SK-N-SH (cell line): ENCODE data around the gene OR5H2. TPM values are rescaled to one million over a fixed set of nuclear protein-coding genes. Genes with fewer than 3 reads are reported as not detected.

Experiments
- CTCF ChIA-PET: fragments of 300-600, 350-600 bp; formaldehyde crosslinking; extraction: SDS; loops from one replicate; lab custom pipeline; 2021; lab: Yijun Ruan, JAX
- POLR2A ChIA-PET: fragments of 350-600 bp; sonication (Branson Sonifier 250); formaldehyde crosslinking; extraction: SDS; loops from one replicate; lab custom pipeline; 2020; ENCODE audit warnings: antibody characterized with exemption, inconsistent platforms; lab: Yijun Ruan, JAX
- DNase-seq: peaks from one replicate; pipeline ENCODE4 v3.0.0; 2012
- H2AFZ ChIP-seq: fragments of 200-600 bp; sonication (generic); 2 replicates; pipeline ENCODE4 v1.8.1; 2016; ENCODE audit warnings: antibody characterized with exemption, mild to moderate bottlenecking, low read depth
- H3F3A ChIP-seq: fragments of 200-600 bp; sonication (generic); replicated peaks from 2 replicates; pipeline ENCODE3; 2016; ENCODE audit warnings: antibody characterized with exemption, mild to moderate bottlenecking; ENCODE audit not compliant: insufficient read depth
- H3K27ac ChIP-seq, 2 experiments: fragments of 200-500 bp in 1 of 2; fragments of 200-600 bp in 1 of 2; sonication (Bioruptor generic) in 1 of 2; sonication (generic), shearing (Covaris generic) in 1 of 2; 2 replicates each; pipeline versions ENCODE4 v1.5.1 to v1.6.1; 2014 to 2016; ENCODE audit warnings: low read depth in 2 of 2, inconsistent platforms in 1 of 2, low read length in 1 of 2, mild to moderate bottlenecking in 1 of 2, mixed read lengths in 1 of 2
- H3K27me3 ChIP-seq: fragments of 200-600 bp; sonication (generic), shearing (Covaris generic); 2 replicates; pipeline ENCODE4 v1.6.1; 2016; ENCODE audit warnings: mixed run types; ENCODE audit not compliant: insufficient read depth
- H3K36me3 ChIP-seq, 2 experiments: fragments of 200-500 bp in 1 of 2; fragments of 200-600 bp in 1 of 2; sonication (Bioruptor generic) in 1 of 2; sonication (generic) in 1 of 2; replicated peaks in 1 of 2; 2 replicates each; pipeline versions ENCODE3 to v1.5.1; 2014 to 2016; ENCODE audit warnings: low read length in 1 of 2, mild to moderate bottlenecking in 1 of 2; ENCODE audit not compliant: insufficient read depth in 2 of 2, control insufficient read depth in 1 of 2
- H3K4me1 ChIP-seq, 2 experiments: fragments of 200-500 bp in 1 of 2; fragments of 200-600 bp in 1 of 2; sonication (Bioruptor generic) in 1 of 2; sonication (generic), shearing (Covaris generic) in 1 of 2; 2 replicates each; pipeline versions ENCODE4 v1.5.1 to v1.6.1; 2014 to 2016; ENCODE audit warnings: low read depth in 1 of 2, low read length in 1 of 2, mixed run types in 1 of 2; ENCODE audit not compliant: insufficient read depth in 2 of 2, control insufficient read depth in 1 of 2
- H3K4me2 ChIP-seq: fragments of 200-600 bp; sonication (generic), shearing (Covaris generic); 2 replicates; pipeline ENCODE4 v1.6.1; 2017; ENCODE audit warnings: mixed run types
- H3K4me3 ChIP-seq, 2 experiments: fragments of 200-500 bp in 1 of 2; fragments of 200-600 bp in 1 of 2; sonication (Bioruptor generic) in 1 of 2; sonication (generic), shearing (Covaris generic) in 1 of 2; 2 replicates each; pipeline versions ENCODE4 v1.5.1 to v1.8.1; 2014 to 2016; ENCODE audit warnings: low read depth in 2 of 2, inconsistent platforms in 1 of 2, low read length in 1 of 2, mild to moderate bottlenecking in 1 of 2, mixed read lengths in 1 of 2, moderate library complexity in 1 of 2
- H3K79me2 ChIP-seq: fragments of 200-600 bp; sonication (generic); 2 replicates; pipeline ENCODE4 v1.8.1; 2017; ENCODE audit warnings: mild to moderate bottlenecking; ENCODE audit not compliant: insufficient read depth
- H3K9ac ChIP-seq: fragments of 200-600 bp; sonication (generic); 2 replicates; pipeline ENCODE4 v1.6.1; 2017; ENCODE audit warnings: mixed run types
- H3K9me2 ChIP-seq: fragments of 200-600 bp; sonication (generic); 2 replicates; pipeline ENCODE4 v1.6.1; 2017; ENCODE audit warnings: mixed run types
- H3K9me3 ChIP-seq: fragments of 200-600 bp; sonication (generic); 2 replicates; pipeline ENCODE4 v1.6.1; 2017; ENCODE audit warnings: mixed run types, mild to moderate bottlenecking, moderate library complexity
- H4K20me1 ChIP-seq: fragments of 200-600 bp; sonication (generic); 2 replicates; pipeline ENCODE4 v1.6.1; 2017; ENCODE audit warnings: mild to moderate bottlenecking, mixed run types; ENCODE audit not compliant: insufficient read depth
- CHD2 ChIP-seq: fragments of 150-350 bp; IDR thresholded peaks from 2 replicates; pipeline ENCODE4 v1.6.1; 2018; ENCODE audit warnings: low read length; ENCODE audit not compliant: partially characterized antibody
- FOSL2 ChIP-seq: IDR thresholded peaks from 2 replicates; pipeline ENCODE4 v1.4.0; 2012; ENCODE audit warnings: low read depth, mild to moderate bottlenecking, moderate library complexity, borderline replicate concordance
- FOXJ3 ChIP-seq: sonication (generic); formaldehyde crosslinking; IDR thresholded peaks from 2 replicates; pipeline ENCODE4 v1.5.1; 2020; ENCODE audit warnings: mild to moderate bottlenecking, missing genetic modification reagents
- FOXM1 ChIP-seq: IDR thresholded peaks from 2 replicates; pipeline ENCODE4 v1.4.0; 2012; ENCODE audit warnings: low read depth, mild to moderate bottlenecking
- MAX ChIP-seq: IDR thresholded peaks from 2 replicates; pipeline ENCODE4 v1.4.0; 2012; ENCODE audit warnings: low read depth
- MEF2A ChIP-seq: IDR thresholded peaks from 2 replicates; pipeline ENCODE4 v1.4.0; 2012; ENCODE audit warnings: low read depth, borderline replicate concordance
- NFIC ChIP-seq: IDR thresholded peaks from 2 replicates; pipeline ENCODE4 v1.4.0; 2012; ENCODE audit warnings: borderline replicate concordance
- NRF1 ChIP-seq: IDR thresholded peaks from 2 replicates; pipeline ENCODE4 v1.6.1; 2012; ENCODE audit warnings: low read depth, mild to moderate bottlenecking, low read length
- SIN3A ChIP-seq: IDR thresholded peaks from 2 replicates; pipeline ENCODE4 v1.6.1; 2012; ENCODE audit warnings: low read depth, mild to moderate bottlenecking, low read length, moderate library complexity, borderline replicate concordance
- SMC3 ChIP-seq: IDR thresholded peaks from 2 replicates; pipeline ENCODE4 v1.6.1; 2012; ENCODE audit warnings: low read depth, low read length, improper control_type of control experiment
- TAF1 ChIP-seq: IDR thresholded peaks from 2 replicates; pipeline ENCODE4 v1.6.1; 2012; ENCODE audit warnings: low read depth, mild to moderate bottlenecking, low read length, moderate library complexity, borderline replicate concordance
- TEAD4 ChIP-seq: IDR thresholded peaks from 2 replicates; pipeline ENCODE4 v1.4.0; 2012; ENCODE audit warnings: mild to moderate bottlenecking, borderline replicate concordance; ENCODE audit not compliant: insufficient read depth
- USF1 ChIP-seq: IDR thresholded peaks from 2 replicates; pipeline ENCODE4 v1.4.0; 2012; ENCODE audit warnings: low read depth, borderline replicate concordance
- USF2 ChIP-seq: fragments of 150-350 bp; IDR thresholded peaks from 2 replicates; pipeline ENCODE4 v1.6.1; 2017; ENCODE audit warnings: antibody characterized with exemption, low read length, low read depth, borderline replicate concordance
- YY1 ChIP-seq: IDR thresholded peaks from 2 replicates; pipeline ENCODE4 v1.4.0; 2012; ENCODE audit warnings: low read depth, mild to moderate bottlenecking
- ZBTB33 ChIP-seq: IDR thresholded peaks from 2 replicates; pipeline ENCODE4 v1.4.0; 2012; ENCODE audit warnings: low read depth, borderline replicate concordance
- WGBS: methylation state at CpG from one replicate; pipeline ENCODE4 v1.1.6; 2017; ENCODE audit warnings: low lambda C conversion rate; 5-methylcytosine and 5-hydroxymethylcytosine counted together
- polyA plus RNA-seq, 3 experiments: library from polyadenylated mRNA; depleted of rRNA; stranded (reverse); fragments of >200 nt; gene quantifications; 2 replicates each; pipeline ENCODE4 v1.2.3, GENCODE V29; 2012

OR5H2 gene
- polyA plus RNA-seq, 1 of the 3 experiments (the other 2 are of a cell fraction) = not detected

- H3K9me3 ChIP-seq = no peaks in the 10 kb centered on the region
- H3K27me3 ChIP-seq = no peaks in the 10 kb centered on the region
- H3K79me2 ChIP-seq = no peaks in the 10 kb centered on the region
- whole genome bisulfite sequencing = 5% methylated on average over 3 of the region's 3 CpGs
- no peak for DNase-seq
- no peak overlapping the region for H3K27ac ChIP-seq
- H3K4me3 ChIP-seq = no peak overlapping the region
- TF ChIP-seq SMC3 (no peak), FOSL2 (no peak), MEF2A (no peak), MAX (no peak)
- H3K9ac ChIP-seq = no peak overlapping the region
- H3F3A ChIP-seq = no peaks in the 10 kb centered on the region
- no peaks in the 10 kb centered on the region for H3K4me1 ChIP-seq
- no peaks in the 10 kb centered on the region for H3K9me2 ChIP-seq
- CTCF ChIA-PET = interaction anchor here (1.1 to 2.5 kb wide), 2 partner anchors 12 to 57 kb away, joined by 3 to 7 read pairs; no protein-coding TSS in a partner anchor
- H3K4me2 ChIP-seq = no peak overlapping the region
- H3K36me3 ChIP-seq = no peaks in the 10 kb centered on the region
- H2AFZ ChIP-seq = no peak overlapping the region
- no peaks in the 10 kb centered on the region for H4K20me1 ChIP-seq
- POLR2A ChIA-PET = no interaction called here
Measured at GRCh38 chr3:98272126-98272525, 10.2 kb upstream of the OR5H2 start.

GRCh38 chr3:98274914-98275313 is 7.4 kb upstream of the OR5H2 start:
- no peaks in the 10 kb centered on the region for H3K79me2 ChIP-seq
- 0% methylated on average over 1 of the region's 3 CpGs for WGBS

More at GRCh38 chr3:98274914-98275313, 7.4 kb upstream of the OR5H2 start:
- no peak overlapping the region for H3K4me2 ChIP-seq
- TF ChIP-seq TEAD4 (no peak), SIN3A (no peak), FOXJ3 (CRISPR knock-in tag) (no peak), YY1 (no peak), USF2 (no peak), TAF1 (no peak), NRF1 (no peak), FOXM1 (no peak), CHD2 (no peak), ZBTB33 (no peak), USF1 (no peak), NFIC (no peak)
- TF ChIP-seq, all 33 proteins: peak for 0
- Histone ChIP-seq H4K20me1 (no peaks in the 10 kb centered on the region), H3F3A (no peaks in the 10 kb centered on the region), H3K36me3 (no peaks in the 10 kb centered on the region), H3K4me1 (no peaks in the 10 kb centered on the region), H3K4me3 (no peak overlapping the region), H3K9me3 (no peaks in the 10 kb centered on the region), H2AFZ (no peak overlapping the region), H3K9ac (no peak overlapping the region), H3K9me2 (no peaks in the 10 kb centered on the region), H3K27me3 (no peaks in the 10 kb centered on the region), H3K27ac (no peak overlapping the region)
- CTCF ChIA-PET = no interaction called here
- POLR2A ChIA-PET = no interaction called here
- DNase-seq = no peak
